GM19351 (cell line): Measurements from ENCODE around the gene RASGRF1.

Experiments used
- ATAC-seq: cut with Tn5 transposase; IDR thresholded peaks from one replicate; pipeline ENCODE4 v1.9.1; 2021; ENCODE audit warnings: mild to moderate bottlenecking, moderate library complexity; ENCODE audit not compliant: unreplicated experiment

RASGRF1 gene

DNA sequence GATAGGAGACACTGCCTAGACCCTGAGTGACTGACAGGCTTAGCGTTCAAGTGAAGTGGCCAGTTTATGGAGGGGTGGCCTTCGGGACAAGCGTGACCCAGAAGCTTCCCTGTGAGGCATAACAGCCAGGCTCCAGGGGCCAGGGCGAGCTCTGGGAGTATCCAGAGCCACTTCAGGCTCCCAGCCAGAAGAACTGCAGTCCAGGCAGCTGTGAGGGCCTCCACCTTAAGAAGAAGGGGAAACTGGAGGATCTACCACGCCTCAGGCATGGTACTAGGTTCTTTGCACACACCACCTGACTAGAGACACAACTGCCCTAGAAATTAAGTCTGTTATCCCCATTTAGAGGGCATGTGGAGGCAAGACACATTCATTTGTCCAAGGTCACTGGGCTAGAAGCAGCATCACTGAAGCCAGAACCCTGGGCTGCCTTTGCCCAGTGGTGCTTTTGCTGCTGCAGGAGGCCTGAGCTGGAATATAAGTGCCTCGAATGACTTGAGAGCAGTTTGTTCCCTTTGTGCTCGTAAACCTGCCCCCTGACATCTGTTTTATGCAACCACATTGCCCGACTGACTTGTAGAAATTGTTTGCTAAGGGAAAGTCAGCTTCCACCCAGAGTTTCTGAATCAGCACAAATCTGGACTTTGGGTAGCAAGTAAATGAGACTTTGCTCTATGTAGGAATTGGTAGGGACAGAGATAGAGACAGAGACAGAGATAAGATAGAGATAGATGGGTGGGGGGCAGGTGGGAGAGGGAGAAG, 23.3 kb downstream of the RASGRF1 start:
- no peak for ATAC-seq

- no peak for ATAC-seq
These were observed 24.0 kb downstream of the RASGRF1 start for GRCh38 chr15:79066391-79067071.

GRCh38 chr15:79065706-79066376, 24.7 kb downstream of the RASGRF1 start:
- no peak for ATAC-seq

DNA sequence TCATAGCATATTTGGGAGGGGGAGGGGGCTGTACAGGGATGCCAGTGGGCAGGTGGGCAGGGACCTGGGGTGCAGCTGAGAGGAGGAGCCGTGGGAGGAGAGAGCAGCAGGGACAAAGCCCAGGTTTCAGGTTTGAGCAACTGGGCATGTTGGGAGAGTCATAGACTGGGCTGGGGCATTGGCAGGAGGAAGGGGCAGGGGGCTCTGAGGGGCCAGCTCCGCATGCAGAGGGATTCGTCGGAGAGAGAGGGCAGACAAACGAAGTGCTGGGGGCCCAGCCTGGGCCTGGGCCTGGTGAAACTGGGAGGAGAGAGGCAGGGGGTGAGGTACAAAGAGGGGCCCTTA, 25.2 kb downstream of the RASGRF1 start:
- no peak for ATAC-seq

DNA sequence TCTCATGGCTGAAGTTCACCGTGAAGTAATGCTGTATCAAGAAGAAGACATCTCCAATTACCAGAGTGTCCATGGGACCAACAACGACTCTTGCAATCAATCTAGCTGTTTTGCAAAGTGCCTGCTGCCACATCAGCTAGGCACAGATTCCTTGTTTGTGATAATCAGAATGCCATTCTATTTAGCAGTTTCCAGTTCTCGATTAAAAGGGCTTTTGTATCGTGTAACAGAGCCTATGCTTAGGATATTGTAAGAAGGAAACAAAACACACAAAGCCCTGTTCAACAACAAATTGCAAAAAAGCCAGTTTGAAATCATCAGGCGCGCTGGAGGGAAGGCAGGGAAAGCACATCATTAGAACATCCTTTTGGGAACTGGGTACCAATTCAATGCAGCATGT, 26.1 kb downstream of the RASGRF1 start:
- ATAC-seq = no peak

DNA sequence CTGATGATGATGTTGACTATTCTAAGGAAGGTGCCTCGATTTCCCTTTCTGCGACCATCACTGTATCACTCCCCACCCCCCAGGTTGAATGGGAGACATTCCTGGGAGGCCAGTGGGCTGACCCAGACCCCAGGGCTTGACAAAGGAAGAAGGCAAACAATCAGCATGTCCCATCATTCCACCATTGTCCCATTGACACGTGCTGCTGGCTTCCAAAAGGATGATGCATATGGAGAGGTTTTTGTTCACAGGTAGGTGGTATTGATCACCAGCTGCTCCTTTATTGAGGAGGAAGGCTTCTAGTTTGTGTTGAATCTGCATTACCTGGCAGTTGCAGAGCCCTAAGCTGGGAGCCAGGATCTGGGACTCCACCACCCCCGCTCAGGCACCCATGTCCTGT, 30.4 kb downstream of the RASGRF1 start:
- no peak for ATAC-seq

GRCh38 chr15:79059081-79059572, 31.5 kb downstream of the RASGRF1 start:
- ATAC-seq = no peak

GRCh38 chr15:79058260-79058850, 32.2 kb downstream of the RASGRF1 start:
- ATAC-seq = no peak

- no peak for ATAC-seq
These were observed 33.5 kb downstream of the RASGRF1 start for GRCh38 chr15:79057050-79057449.

DNA sequence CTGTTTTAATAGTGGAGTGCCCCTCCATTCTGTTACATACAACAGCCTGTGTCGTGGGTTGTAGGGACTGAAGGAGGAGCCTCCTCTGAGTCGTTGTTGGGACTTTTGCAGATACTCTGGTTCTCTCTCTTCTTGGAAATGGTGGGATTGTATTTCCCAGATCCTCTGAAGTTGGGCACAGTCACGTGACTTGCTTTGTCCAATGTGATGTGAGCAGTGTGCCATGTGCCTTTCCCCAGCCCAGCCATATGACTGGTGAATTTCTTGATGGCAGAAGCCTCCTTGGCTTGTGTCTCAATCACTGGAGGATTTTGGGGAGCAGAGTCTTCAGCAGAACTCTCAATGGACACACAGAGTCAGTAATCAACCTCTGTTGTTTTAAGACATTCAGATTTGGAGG, 36.2 kb downstream of the RASGRF1 start:
- ATAC-seq = no peak

DNA sequence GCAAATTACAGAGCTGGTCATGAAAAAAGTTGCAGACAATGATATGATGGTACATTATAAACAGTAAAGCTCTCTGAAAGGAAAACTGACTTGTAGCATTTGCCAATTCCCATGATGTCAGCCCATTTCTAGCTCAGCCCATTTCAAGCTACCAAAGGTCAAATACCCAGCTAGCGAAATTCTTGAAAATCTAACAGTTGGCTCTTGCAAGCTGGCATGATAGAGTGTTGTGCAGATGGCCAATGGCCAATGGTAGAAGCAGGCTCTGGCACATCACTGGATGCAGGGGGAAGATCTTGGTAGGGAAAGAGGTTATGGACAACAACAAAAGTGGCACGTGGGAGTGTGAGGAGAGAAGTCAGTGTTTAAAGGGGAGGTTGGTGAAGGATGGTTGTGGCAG, 36.7 kb downstream of the RASGRF1 start:
- no peak for ATAC-seq

DNA sequence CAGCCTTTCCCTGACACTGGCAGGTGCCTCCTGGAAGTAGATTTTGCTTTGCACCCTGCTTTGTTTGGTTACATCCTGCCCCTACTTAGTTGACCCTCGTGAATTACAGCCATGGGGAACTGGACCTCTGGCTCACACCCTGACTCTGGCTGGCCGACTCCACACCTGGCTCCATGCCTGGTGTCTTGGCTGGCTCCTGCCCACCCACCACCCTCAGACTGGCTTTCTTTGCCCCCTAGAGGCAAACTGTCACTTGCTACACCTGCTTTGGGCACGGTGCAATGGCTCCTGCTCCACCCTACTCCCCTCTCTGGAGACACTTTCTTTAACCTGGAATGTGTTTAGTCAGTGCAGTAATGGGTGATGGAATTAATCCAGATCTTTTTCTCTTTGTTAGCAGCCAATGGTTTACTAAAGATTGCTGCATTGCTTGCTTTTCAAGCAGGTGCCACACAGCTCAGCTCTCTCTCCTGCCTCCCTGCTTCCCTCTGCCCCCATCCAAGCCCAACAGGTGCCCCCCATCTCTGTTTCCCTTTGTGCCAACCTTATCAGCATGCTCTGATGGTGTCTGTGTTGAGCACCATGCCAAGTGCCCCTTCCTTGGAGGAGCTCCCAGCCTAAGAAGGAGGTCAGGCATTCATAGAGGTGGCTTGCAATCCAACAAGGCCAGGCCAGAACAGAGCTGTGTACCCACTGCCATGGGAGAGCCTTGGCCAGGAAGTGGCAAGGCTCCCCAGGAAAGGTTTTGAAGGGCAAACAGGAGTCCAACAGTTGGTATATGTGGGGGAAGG, 38.4 kb downstream of the RASGRF1 start:
- no peak for ATAC-seq

DNA sequence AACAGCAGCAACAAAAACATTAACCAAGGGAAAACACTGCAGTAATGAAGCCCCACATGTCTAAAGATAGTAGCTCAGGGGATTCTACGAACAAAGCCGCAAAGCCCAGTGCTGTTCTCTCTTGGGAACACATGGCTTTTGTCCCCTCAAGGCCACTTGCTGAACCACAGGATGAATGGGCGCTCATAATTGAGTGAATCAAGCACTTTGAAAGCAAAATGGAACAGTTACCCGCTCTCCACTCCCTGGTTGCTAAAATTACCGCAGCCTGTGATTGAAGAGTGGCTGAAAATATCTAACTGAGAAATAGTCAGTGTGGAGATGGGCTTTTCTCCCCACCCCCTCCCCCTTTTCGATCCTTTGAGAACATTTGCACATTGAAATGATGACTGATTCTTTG, 39.6 kb downstream of the RASGRF1 start:
- no peak for ATAC-seq

GRCh38 chr15:79050341-79050740, 40.2 kb downstream of the RASGRF1 start:
- no peak for ATAC-seq

GRCh38 chr15:79049416-79049815, 41.2 kb downstream of the RASGRF1 start:
- no peak for ATAC-seq

DNA sequence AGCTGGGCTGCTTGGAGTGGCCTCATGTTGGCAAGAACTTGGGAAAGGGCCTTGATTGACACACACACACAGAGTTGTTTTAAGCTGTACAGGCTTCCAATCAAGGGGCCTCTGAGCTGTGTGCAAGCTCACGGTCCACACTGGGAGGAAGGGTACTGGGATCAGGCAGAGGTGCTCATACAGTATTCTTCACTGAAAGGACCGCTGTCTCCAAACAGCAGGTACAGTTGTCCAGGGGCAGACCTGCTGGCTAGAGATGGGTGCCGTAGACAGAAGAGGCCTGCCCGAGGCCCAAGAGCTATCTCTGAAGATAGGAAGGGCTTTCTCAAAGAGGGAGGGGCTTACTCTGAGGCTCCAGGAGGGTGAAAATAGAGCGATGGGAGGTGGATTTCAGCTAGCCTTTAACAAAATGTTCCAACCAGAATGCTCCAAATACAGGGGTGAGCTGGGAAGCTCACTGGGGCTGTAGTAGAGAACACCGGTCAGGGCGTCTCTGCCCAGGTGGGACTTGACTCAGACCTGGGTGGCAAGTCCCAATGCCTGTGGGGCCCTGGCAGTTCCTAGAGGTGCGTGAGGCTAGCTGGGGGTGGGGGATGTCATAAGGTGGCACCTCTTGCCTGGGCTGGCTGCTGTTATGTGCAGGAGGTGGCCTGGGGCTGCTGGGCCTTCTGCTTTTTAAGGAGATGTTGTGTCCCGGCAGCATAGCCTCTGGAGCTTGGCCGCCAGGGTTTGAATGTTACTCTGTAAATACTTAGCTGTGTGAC, 42.7 kb downstream of the RASGRF1 start:
- no peak for ATAC-seq

- no peak for ATAC-seq
These were observed 43.7 kb downstream of the RASGRF1 start for GRCh38 chr15:79046691-79047404.

- ATAC-seq = no peak
These were observed 45.5 kb downstream of the RASGRF1 start for GRCh38 chr15:79045041-79045440.

DNA sequence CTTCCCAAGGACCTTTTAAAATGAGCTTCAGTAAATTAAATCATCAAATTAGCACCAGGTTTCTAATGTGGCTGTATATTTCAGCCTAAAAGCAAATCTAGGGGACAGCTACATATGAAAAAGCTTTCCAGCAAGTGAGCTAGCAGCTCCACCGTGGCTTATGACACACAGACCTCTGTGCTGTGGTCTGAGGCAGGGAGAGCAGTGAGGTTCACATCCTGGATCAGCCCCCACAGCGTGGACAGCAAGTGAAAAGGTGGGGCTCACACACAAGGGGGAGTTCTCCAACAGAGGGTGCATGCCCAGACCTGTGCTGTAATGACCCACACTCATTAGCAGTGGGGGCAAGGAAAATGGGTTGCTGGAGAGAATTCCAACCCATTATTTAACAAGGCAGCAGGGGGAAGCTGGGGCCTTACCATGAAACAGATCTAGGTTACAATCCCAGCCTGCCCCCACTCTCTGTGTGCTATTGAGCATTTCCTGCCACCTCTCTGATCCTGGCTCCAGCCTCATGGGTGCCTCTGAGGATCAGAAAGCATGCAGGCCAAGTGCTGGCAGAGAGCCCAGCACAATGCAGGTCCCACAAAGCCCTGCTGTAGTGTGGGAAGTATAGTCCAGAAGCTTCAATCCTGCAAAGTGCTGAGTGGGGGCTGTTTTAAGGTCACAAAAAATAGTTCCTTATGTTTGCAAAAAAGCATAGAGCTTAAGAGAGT, 48.2 kb downstream of the RASGRF1 start:
- no peak for ATAC-seq
